Activated T-cell treated with anti-CD3 and anti-CD28 coated beads for 48 hours (primary cell): ENCODE results near the gene RHOT1.

ENCODE experiments used
- DNase-seq: peaks from one replicate; pipeline ENCODE4 v3.0.0-alpha.2; 2020; ENCODE audit warnings: low read depth

Gene RHOT1

GRCh38 chr17:32269377-32269776 is 127.1 kb downstream of the RHOT1 start:
- no peak for DNase-seq

- no peak for DNase-seq
Observed at GRCh38 chr17:32271844-32272243, 129.5 kb downstream of the RHOT1 start.

GRCh38 chr17:32274101-32274500 is 131.8 kb downstream of the RHOT1 start:
- no peak for DNase-seq

- no peak for DNase-seq
Observed at GRCh38 chr17:32274643-32275042, 132.3 kb downstream of the RHOT1 start.
